Colonic mucosa (tissue), 4 donors: ENCODE measurements around the gene UHRF2. TPM values are rescaled to one million over a fixed set of nuclear protein-coding genes. Genes with fewer than 3 reads are reported as not detected.

ENCODE experiments used
- DNase-seq: peaks from one replicate; pipeline ENCODE4 v3.0.0-alpha.2; 2020
- H3K27ac ChIP-seq: fragments of 200-600 bp; one replicate; pipeline ENCODE4 v1.8.0; 2021
- H3K27me3 ChIP-seq: fragments of 200-600 bp; one replicate; pipeline ENCODE4 v1.8.0; 2021
- H3K36me3 ChIP-seq: fragments of 200-600 bp; one replicate; pipeline ENCODE4 v1.8.0; 2021
- H3K4me1 ChIP-seq: fragments of 200-600 bp; one replicate; pipeline ENCODE4 v1.8.0; 2021; ENCODE audit warnings: mild to moderate bottlenecking
- H3K4me3 ChIP-seq: fragments of 200-600 bp; one replicate; pipeline ENCODE4 v1.8.0; 2021
- H3K9ac ChIP-seq, 2 donors: one replicate each; pipeline ENCODE4 v1.7.0; 2013; ENCODE audit warnings: control low read depth in 2 of 2, low read depth in 2 of 2, low read length in 2 of 2
- H3K9me3 ChIP-seq: fragments of 200-600 bp; one replicate; pipeline ENCODE4 v1.8.0; 2021
- CTCF ChIP-seq: fragments of 200-600 bp; IDR thresholded peaks from one replicate; pipeline ENCODE4 v1.8.0; 2022; ENCODE audit warnings: antibody characterized with exemption, mild to moderate bottlenecking
- intact Hi-C: fragments of 100-400 bp; cut with DNase I; formaldehyde crosslinking; loops from one replicate; pipeline ENCODE4 v1.14.1; 2022
- total RNA-seq, 2 donors: library from RNA; stranded (reverse); fragmentation: NEBNext Ultra II Directional in 1 of 2; extraction: Animal tissue kit (Norgen Biotek cat#: 25700) in 1 of 2; gene quantifications; one replicate each; pipeline ENCODE4 v1.2.1, GENCODE V29; 2021
- donor health status: healthy.
- donor health status: DM: no; HTN: no; CAD: no.
- donor health status: DM: no; HTN: no; CAD: no.

UHRF2 gene
- total RNA-seq, 2 donors from 2014 or later = 30.8 to 33.4 TPM

DNA sequence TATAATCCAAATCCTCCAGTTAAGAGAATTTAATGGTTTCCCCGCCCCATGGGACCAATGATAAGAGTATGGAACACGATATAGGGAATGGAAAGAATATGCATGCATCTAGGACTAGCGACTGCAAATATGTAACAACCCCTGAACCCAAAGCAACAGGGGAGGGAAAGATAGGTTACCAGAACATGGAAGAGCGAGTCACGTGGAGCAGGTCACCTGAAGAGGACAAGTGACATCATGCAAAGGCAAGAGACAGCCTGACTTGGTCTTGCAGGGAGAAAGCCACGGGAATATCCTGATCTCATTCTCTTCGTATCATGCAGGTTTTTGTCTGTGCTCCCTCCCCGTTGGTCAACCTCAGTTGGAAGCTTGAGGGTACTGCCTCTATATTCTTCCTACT lies 4.7 kb upstream of the UHRF2 start:
- intact Hi-C loops = no loop called here
- Histone ChIP-seq H3K9me3 (no peaks in the 10 kb centered on the region), H3K4me3 (no peak overlapping the region), H3K4me1 (no peaks in the 10 kb centered on the region), H3K27ac (no peak overlapping the region), H3K9ac (no peak overlapping the region), H3K27me3 (no peaks in the 10 kb centered on the region), H3K36me3 (no peaks in the 10 kb centered on the region)
- TF ChIP-seq CTCF = no peak
- DNase-seq = no peak

DNA sequence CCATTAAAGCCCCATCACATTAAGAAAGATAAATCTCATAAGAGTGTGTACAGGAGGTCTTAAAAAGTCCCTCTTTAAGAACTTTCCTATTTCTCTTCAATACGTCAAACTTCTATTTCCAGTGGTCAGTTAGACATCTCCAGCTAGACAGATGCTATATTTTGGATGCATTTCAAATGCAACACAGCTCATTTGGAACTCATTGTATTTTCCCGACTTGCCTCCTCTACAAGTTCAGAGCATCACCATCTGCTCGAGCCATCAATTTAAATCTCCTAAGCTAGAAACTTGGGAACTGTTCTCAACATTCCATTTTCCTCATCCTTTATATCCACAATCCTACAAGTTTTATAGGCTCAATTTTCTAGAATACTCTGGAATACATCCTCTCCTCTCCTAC lies 3.2 kb upstream of the UHRF2 start:
- H3K27ac ChIP-seq = no peak overlapping the region
- H3K4me1 ChIP-seq = peaks cover 4% of the 10 kb centered on the region
- H3K9me3 ChIP-seq = no peaks in the 10 kb centered on the region
- intact Hi-C loops = no loop called here
- H3K9ac ChIP-seq = no peak overlapping the region
- H3K4me3 ChIP-seq = no peak overlapping the region
- TF ChIP-seq CTCF = no peak
- H3K36me3 ChIP-seq = no peaks in the 10 kb centered on the region
- DNase-seq = no peak
- no peaks in the 10 kb centered on the region for H3K27me3 ChIP-seq

- Histone ChIP-seq H3K4me3 (no peak overlapping the region), H3K27ac (no peak overlapping the region), H3K9ac (no peak overlapping the region), H3K27me3 (no peaks in the 10 kb centered on the region), H3K36me3 (no peaks in the 10 kb centered on the region), H3K4me1 (peaks cover 9% of the 10 kb centered on the region), H3K9me3 (no peaks in the 10 kb centered on the region)
- no peak for TF ChIP-seq CTCF
- intact Hi-C loops = no loop called here
- no peak for DNase-seq
These were observed 2.4 kb upstream of the UHRF2 start for GRCh38 chr9:6410633-6411032.

GRCh38 chr9:6413365-6414246 lies 607 bp downstream of the UHRF2 start:
- peak overlapping the region; percentile 87 for H3K27ac ChIP-seq
- intact Hi-C loops = no loop called here
- H3K36me3 ChIP-seq = no peaks in the 10 kb centered on the region
- no peaks in the 10 kb centered on the region for H3K9me3 ChIP-seq
- peaks cover 15% of the 10 kb centered on the region for H3K4me1 ChIP-seq
- H3K9ac ChIP-seq = peak overlapping the region; percentile 89 to 91
- peak; percentile 53 for DNase-seq
- no peak for TF ChIP-seq CTCF
- H3K4me3 ChIP-seq = peak overlapping the region; percentile 99
- H3K27me3 ChIP-seq = no peaks in the 10 kb centered on the region

- peak overlapping the region; percentile 87 for H3K27ac ChIP-seq
- H3K9me3 ChIP-seq = no peaks in the 10 kb centered on the region
- H3K4me1 ChIP-seq = peaks cover 15% of the 10 kb centered on the region
- intact Hi-C loops = no loop called here
- H3K4me3 ChIP-seq = peak overlapping the region; percentile 99
- peak overlapping the region; percentile 89 to 91 for H3K9ac ChIP-seq
- no peaks in the 10 kb centered on the region for H3K36me3 ChIP-seq
- peak; percentile 33 for DNase-seq
- no peaks in the 10 kb centered on the region for H3K27me3 ChIP-seq
- TF ChIP-seq CTCF = no peak
These were observed 1.2 kb downstream of the UHRF2 start for GRCh38 chr9:6414247-6414641.
